ENCODE measurements around the gene RERE. TPM values are rescaled to one million over a fixed set of nuclear protein-coding genes. Genes with fewer than 3 reads are reported as not detected.

The RERE gene
- total RNA-seq, 2 donors from 2014 or later = 207 to 322 TPM

GRCh38 chr1:8370046-8370881, 447.2 kb downstream of the RERE start:
- H3K9me3 ChIP-seq = no peaks in the 10 kb centered on the region
- intact Hi-C loops (cut with DNase I) = loop anchor here (5.0 kb wide), 1 partner anchor 37 kb away; no protein-coding TSS in a partner anchor
- no peaks in the 10 kb centered on the region for H3K36me3 ChIP-seq
- TF ChIP-seq POLR2AphosphoS5 (IDR thresholded peaks at IDR 0.05) = peak; percentile 13
- no peak for TF ChIP-seq POLR2A (IDR thresholded peaks at IDR 0.05)
- WGBS = 53% methylated on average over 14 of the region's 14 CpGs
- H3K27ac ChIP-seq = peak overlapping the region; percentile 1 to 83
- H3K27me3 ChIP-seq (replicated peaks; ENCODE audit: insufficient read depth) = no peaks in the 10 kb centered on the region
- no peak for DNase-seq (ENCODE audit: low spot score)
- H3K4me1 ChIP-seq (replicated peaks) = peaks cover 34% of the 10 kb centered on the region
- no peak overlapping the region for H3K4me3 ChIP-seq

GRCh38 chr1:8368956-8369639, 448.3 kb downstream of the RERE start:
- no peak overlapping the region for H3K4me3 ChIP-seq
- no peaks in the 10 kb centered on the region for H3K36me3 ChIP-seq
- no peak for DNase-seq (ENCODE audit: low spot score)
- H3K4me1 ChIP-seq (replicated peaks) = peaks cover 39% of the 10 kb centered on the region
- H3K27me3 ChIP-seq (replicated peaks; ENCODE audit: insufficient read depth) = no peaks in the 10 kb centered on the region
- H3K9me3 ChIP-seq = no peaks in the 10 kb centered on the region
- H3K27ac ChIP-seq = peak overlapping the region in 1 of 2 donors; percentile 9
- 75% methylated on average over 5 of the region's 5 CpGs for WGBS
- intact Hi-C loops (cut with DNase I) = no loop called here
- no peak for TF ChIP-seq CTCF (IDR thresholded peaks at IDR 0.05)
- no peak for TF ChIP-seq POLR2AphosphoS5 (IDR thresholded peaks at IDR 0.05)
- TF ChIP-seq POLR2A (IDR thresholded peaks at IDR 0.05) = no peak

- intact Hi-C loops (cut with DNase I) = no loop called here
- no peak for DNase-seq (ENCODE audit: low spot score)
- no peak for TF ChIP-seq CTCF (IDR thresholded peaks at IDR 0.05)
- TF ChIP-seq POLR2A (IDR thresholded peaks at IDR 0.05) = no peak
- TF ChIP-seq POLR2AphosphoS5 (IDR thresholded peaks at IDR 0.05) = no peak
- Histone ChIP-seq H3K9me3 (no peaks in the 10 kb centered on the region), H3K27me3 (replicated peaks; ENCODE audit: insufficient read depth) (no peaks in the 10 kb centered on the region), H3K36me3 (no peaks in the 10 kb centered on the region), H3K4me3 (no peak overlapping the region), H3K4me1 (replicated peaks) (peaks cover 40% of the 10 kb centered on the region), H3K27ac (peak overlapping the region in 1 of 2 donors; percentile 28)
- 80% methylated on average over 8 of the region's 8 CpGs for WGBS
These were observed 449.8 kb downstream of the RERE start for GRCh38 chr1:8367571-8368194.

- peak overlapping the region in 1 of 2 donors; percentile 82 for H3K27ac ChIP-seq
These were observed 451.6 kb downstream of the RERE start for GRCh38 chr1:8365661-8366362.

More at GRCh38 chr1:8365661-8366362, 451.6 kb downstream of the RERE start:
- Histone ChIP-seq H3K9me3 (no peaks in the 10 kb centered on the region), H3K27me3 (replicated peaks; ENCODE audit: insufficient read depth) (no peaks in the 10 kb centered on the region), H3K4me3 (no peak overlapping the region), H3K36me3 (peaks cover 13 to 14% of the 10 kb centered on the region in 2 donors), H3K4me1 (replicated peaks) (peaks cover 30% of the 10 kb centered on the region)
- 94% methylated on average over 24 of the region's 24 CpGs for WGBS
- intact Hi-C loops (cut with DNase I) = no loop called here
- no peak for DNase-seq (ENCODE audit: low spot score)
- no peak for TF ChIP-seq CTCF (IDR thresholded peaks at IDR 0.05)
- TF ChIP-seq POLR2AphosphoS5 (IDR thresholded peaks at IDR 0.05) = no peak
- no peak for TF ChIP-seq POLR2A (IDR thresholded peaks at IDR 0.05)
